ENCODE results near the gene REXO5. TPM values are rescaled to one million over a fixed set of nuclear protein-coding genes. Genes with fewer than 3 reads are reported as not detected.

REXO5 gene
- total and polyA plus RNA-seq, 9 of the 15 experiments (the other 6 are each of a cell fraction or from before 2014, with no cell fraction given) = 10.5 to 45.1 (median 25.4) TPM

DNA sequence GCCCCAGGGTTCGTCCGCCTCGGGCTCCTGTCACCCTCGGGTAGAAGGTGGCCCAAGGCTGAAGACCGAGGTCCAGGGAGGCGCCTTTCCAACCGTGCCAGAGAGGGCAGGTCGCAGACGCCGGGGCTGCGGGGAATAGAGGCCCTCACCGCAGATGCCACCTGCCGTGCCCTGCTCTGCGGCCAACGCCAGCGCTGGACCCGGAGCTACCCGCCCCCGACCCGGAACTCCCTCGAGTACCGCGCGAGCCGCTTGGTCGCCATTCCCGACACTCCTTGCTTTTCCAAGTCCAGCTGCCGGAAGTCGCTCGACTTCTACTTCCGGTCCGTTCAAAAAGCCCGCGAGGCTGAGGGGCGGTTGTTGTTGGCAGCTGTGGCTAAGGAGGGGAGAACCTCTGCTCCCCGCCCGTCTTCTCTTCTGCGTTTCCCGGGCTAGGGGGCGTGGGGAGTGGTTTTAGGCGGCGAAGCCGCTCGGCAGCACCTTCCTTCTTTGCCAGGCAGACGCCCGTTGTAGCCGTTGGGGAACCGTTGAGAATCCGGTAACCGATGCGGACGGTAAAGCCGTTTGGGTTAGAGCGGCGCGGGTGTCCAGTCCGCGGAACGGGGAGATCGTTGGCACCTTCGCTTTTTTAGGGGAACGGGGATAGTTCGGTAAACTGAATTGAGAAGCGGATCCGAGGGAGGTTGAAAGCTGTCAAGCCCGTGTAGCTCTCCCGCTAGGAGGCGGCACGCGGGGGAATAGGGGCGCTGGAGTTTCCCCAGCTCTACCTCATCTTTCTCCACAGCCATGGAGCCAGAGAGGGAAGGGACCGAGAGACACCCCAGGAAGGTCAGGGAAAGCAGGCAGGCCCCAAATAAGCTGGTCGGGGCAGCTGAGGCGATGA lies at the start of gene REXO5, which contains the start of gene ERI2 (continued):
- TF ChIP-seq, protein P1, sequence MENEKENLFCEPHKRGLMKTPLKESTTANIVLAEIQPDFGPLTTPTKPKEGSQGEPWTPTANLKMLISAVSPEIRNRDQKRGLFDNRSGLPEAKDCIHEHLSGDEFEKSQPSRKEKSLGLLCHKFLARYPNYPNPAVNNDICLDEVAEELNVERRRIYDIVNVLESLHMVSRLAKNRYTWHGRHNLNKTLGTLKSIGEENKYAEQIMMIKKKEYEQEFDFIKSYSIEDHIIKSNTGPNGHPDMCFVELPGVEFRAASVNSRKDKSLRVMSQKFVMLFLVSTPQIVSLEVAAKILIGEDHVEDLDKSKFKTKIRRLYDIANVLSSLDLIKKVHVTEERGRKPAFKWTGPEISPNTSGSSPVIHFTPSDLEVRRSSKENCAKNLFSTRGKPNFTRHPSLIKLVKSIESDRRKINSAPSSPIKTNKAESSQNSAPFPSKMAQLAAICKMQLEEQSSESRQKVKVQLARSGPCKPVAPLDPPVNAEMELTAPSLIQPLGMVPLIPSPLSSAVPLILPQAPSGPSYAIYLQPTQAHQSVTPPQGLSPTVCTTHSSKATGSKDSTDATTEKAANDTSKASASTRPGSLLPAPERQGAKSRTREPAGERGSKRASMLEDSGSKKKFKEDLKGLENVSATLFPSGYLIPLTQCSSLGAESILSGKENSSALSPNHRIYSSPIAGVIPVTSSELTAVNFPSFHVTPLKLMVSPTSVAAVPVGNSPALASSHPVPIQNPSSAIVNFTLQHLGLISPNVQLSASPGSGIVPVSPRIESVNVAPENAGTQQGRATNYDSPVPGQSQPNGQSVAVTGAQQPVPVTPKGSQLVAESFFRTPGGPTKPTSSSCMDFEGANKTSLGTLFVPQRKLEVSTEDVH (IDR thresholded peaks at IDR 0.05; ENCODE audit: low read depth, partially characterized antibody) = peak; percentile 96
- TF ChIP-seq PURB (CRISPR knock-in tag; IDR thresholded peaks at IDR 0.05; ENCODE audit: low read depth) = no peak
- TF ChIP-seq LCOR (CRISPR knock-in tag; IDR thresholded peaks at IDR 0.05) = peak; percentile 80; the same call in 1 of the 2 replicates
- no peak for TF ChIP-seq SRSF9 (IDR thresholded peaks at IDR 0.05; ENCODE audit: borderline replicate concordance, low read depth, low read length)
- no peak for TF ChIP-seq ZNF57 (CRISPR knock-in tag; IDR thresholded peaks at IDR 0.05)
- peak; percentile 57; the same call in 1 of the 2 replicates for TF ChIP-seq FOXJ2 (tag; IDR thresholded peaks at IDR 0.05)
- no peak for TF ChIP-seq DNMT1 (IDR thresholded peaks at IDR 0.05)
- peak; percentile 72; the same call in 1 of the 2 replicates for TF ChIP-seq GTF2F1 (IDR thresholded peaks at IDR 0.05; ENCODE audit: low read depth, low read length)
- TF ChIP-seq, protein P2, sequence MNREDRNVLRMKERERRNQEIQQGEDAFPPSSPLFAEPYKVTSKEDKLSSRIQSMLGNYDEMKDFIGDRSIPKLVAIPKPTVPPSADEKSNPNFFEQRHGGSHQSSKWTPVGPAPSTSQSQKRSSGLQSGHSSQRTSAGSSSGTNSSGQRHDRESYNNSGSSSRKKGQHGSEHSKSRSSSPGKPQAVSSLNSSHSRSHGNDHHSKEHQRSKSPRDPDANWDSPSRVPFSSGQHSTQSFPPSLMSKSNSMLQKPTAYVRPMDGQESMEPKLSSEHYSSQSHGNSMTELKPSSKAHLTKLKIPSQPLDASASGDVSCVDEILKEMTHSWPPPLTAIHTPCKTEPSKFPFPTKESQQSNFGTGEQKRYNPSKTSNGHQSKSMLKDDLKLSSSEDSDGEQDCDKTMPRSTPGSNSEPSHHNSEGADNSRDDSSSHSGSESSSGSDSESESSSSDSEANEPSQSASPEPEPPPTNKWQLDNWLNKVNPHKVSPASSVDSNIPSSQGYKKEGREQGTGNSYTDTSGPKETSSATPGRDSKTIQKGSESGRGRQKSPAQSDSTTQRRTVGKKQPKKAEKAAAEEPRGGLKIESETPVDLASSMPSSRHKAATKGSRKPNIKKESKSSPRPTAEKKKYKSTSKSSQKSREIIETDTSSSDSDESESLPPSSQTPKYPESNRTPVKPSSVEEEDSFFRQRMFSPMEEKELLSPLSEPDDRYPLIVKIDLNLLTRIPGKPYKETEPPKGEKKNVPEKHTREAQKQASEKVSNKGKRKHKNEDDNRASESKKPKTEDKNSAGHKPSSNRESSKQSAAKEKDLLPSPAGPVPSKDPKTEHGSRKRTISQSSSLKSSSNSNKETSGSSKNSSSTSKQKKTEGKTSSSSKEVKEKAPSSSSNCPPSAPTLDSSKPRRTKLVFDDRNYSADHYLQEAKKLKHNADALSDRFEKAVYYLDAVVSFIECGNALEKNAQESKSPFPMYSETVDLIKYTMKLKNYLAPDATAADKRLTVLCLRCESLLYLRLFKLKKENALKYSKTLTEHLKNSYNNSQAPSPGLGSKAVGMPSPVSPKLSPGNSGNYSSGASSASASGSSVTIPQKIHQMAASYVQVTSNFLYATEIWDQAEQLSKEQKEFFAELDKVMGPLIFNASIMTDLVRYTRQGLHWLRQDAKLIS (CRISPR knock-in tag; IDR thresholded peaks at IDR 0.05) = peak; percentile 74
- TF ChIP-seq NR3C1 (CRISPR knock-in tag; IDR thresholded peaks at IDR 0.05) = 0 out of 2 replicates have a peak, but pooled peaks have one; percentile 31
